Breast epithelium (tissue), 3 donors: ENCODE measurements around the gene HACE1.
A peak's percentile ranks its signal among the peaks of the same experiment; 100 is the strongest.

Experiments used
- CTCF ChIP-seq, 3 donors: fragments of 450-650 bp; IDR thresholded peaks; one replicate each; pipeline ENCODE4 v1.5.1; 2016 to 2017; ENCODE audit warnings: antibody characterized with exemption in 3 of 3, mild to moderate bottlenecking in 3 of 3, moderate library complexity in 3 of 3
- POLR2A ChIP-seq: fragments of 450-650 bp; IDR thresholded peaks from one replicate; pipeline ENCODE4 v1.6.1; 2016; ENCODE audit warnings: antibody characterized with exemption, mild to moderate bottlenecking, moderate library complexity
- POLR2AphosphoS5 ChIP-seq, 3 donors: sonication (generic); formaldehyde crosslinking; IDR thresholded peaks; one replicate each; pipeline ENCODE4 v1.6.1; 2017; ENCODE audit warnings: antibody characterized with exemption in 3 of 3

GRCh38 chr6:104771258-104771832 is 88.4 kb downstream of the HACE1 start:
- peak in 1 of 3 donors; percentile 59 for TF ChIP-seq CTCF (IDR thresholded peaks at IDR 0.05)
- TF ChIP-seq POLR2A: no peak
- no peak for TF ChIP-seq POLR2AphosphoS5 (IDR thresholded peaks at IDR 0.05)
